NOMO-1 (cell line): Measurements from ENCODE around the gene MAJIN.
A peak's percentile ranks its signal among the peaks of the same experiment; 100 is the strongest.
"Not testable (repeated sequence)": the region's sequence is repeated elsewhere in the genome, so short reads cannot be mapped to it uniquely, and the experiment has no call there.

Experiments used
- DNase-seq, 2 experiments: peaks; one replicate each; lab custom pipeline; 2025; ENCODE audit not compliant: unreplicated experiment in 2 of 2; lab: John Stamatoyannopoulos, UW

MAJIN gene, protein sequence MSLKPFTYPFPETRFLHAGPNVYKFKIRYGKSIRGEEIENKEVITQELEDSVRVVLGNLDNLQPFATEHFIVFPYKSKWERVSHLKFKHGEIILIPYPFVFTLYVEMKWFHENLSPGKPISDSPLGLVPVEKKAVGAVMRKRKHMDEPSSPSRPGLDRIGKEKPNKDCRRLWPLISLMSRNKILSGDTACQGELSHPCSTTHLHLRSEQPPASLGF

DNA sequence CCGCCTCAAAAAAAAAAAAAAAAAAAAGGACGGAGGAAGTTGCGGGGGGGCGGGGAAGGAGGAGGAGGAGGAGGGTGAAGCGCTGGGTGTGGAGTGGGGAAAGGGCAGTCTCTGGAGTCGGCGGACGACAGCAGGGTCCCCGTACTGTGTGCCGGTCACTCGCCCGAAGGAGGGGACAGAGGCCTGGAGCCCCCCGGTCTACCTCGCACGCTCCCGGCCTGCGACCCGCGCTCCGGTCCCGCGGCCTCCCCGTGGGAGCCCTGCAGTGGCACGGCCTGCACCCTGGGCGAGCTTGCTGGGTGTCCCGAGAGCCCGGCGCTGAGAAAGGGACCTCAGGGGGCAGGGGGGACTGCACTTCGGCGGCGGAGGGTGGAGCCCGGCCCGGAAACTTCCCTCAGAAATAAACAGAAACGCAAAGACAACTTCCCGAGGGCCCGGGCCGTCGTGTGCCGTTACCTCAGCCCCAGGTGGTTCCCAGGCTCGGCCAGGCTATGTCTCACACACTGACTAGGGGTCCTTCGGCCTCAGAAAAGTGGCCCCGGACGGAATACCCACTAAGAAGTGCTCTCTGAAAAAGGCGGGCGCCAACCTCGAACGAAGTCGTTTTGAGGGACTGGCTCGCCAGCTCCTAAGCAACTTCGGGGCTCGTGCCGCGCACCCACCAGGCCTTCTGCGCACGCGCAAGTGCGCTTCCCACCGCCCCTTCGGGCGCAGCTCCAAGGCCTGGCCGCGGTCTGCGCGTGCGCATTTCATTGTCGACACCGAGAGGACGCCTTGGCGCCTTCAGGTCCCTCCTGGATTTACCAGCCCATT lies at the start of gene MAJIN:
MAJIN (minus strand) TSS at position 688 of the 813 bp plus-strand sequence. CDS start 12,703 bp downstream, outside the sequence.
- peak; percentile 7 to 18 for DNase-seq

DNA sequence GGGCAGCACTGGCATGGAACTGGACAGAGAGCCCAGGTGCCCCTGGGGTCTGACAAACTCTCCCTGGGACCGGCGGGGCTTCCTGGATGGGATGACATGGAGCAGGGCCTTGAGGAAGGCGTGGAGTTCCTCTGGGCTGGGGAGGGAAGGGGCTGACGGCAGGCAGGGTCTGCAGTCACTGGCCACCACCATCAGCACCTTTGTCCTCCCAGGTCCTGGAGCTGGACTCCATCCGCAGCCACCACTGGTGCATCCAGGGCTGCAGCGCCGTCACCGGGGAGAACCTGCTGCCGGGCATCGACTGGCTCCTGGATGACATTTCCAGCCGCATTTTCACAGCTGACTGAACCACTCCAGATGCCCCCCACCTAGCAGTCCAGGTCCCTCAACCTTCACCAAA lies 49.6 kb upstream of the MAJIN start:
- no peak for DNase-seq

GRCh38 chr11:65021003-65021402 lies 49.1 kb upstream of the MAJIN start:
- DNase-seq: no peak

DNA sequence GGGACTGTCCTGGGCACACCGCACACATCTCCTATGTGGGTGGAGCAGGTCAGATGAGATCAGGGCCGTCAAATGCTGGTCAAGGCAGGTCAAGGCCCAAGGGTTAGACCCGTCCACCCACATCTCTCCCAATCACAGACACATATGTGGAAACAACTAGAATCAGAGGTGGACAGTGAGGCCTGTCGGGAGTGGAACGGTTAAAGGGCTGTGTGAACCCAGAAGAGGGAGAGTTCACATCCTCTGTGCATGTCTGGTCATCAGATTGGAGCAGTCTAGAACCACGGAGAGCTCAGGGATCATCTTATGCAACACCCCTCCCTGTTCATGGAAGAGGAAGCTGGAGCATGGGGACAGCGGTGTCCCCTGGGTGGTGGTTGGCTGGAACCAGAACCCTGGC lies 47.9 kb upstream of the MAJIN start:
- DNase-seq: no peak

DNA sequence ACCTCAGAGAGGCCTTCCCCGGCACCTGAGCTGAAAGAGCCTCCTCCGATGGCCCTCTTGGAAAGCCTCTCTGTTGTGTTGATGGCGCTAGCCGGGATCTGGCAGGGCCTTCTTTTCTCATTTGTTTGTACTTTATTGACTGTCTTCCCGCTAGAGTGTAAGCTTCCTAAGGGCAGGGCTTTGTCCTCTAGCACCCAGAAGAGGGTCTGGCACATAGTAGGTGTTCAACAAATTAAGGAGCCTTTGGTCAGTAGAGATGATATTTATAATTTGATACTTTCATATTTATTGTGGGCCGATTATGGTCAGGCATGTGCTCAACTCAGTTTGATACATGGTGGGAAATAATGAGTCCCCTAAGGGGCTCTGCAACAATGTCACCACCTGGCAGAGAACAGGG lies 46.0 kb upstream of the MAJIN start:
- DNase-seq: no peak

DNA sequence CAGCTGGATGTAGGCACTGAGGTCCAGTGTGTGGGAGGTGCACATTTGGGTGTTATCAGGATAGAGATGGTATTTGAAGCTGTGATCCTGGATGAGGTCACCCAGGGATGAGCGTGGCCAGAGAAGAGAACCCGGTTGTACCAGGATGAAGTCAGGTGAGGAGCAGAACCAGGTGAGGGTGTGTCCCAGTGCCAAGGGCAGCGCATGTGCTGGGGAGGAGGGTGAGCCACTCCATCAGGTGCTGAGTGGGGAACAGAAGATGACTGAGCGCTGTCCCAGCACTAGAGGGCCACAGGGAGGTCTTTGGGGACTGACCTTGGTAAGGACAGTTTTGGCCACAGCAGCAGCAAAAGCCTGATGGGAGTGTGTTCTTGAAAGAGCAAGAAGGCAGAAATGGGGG lies 44.8 kb upstream of the MAJIN start:
- no peak for DNase-seq

GRCh38 chr11:65014726-65015227 lies 42.9 kb upstream of the MAJIN start:
- no peak for DNase-seq

- peak; percentile 81 to 84 for DNase-seq
These were observed 42.2 kb upstream of the MAJIN start, which contains the start of gene ARL2 for GRCh38 chr11:65013888-65014725. Gene ARL2 (plus strand): TSS chr11:65014160. CDS start chr11:65014208, 48 bp downstream.

GRCh38 chr11:65013130-65013887 lies 41.4 kb upstream of the MAJIN start:
- DNase-seq: peak; percentile 88 to 95

- DNase-seq: no peak
These were observed 37.0 kb upstream of the MAJIN start for GRCh38 chr11:65008873-65009272.

DNA sequence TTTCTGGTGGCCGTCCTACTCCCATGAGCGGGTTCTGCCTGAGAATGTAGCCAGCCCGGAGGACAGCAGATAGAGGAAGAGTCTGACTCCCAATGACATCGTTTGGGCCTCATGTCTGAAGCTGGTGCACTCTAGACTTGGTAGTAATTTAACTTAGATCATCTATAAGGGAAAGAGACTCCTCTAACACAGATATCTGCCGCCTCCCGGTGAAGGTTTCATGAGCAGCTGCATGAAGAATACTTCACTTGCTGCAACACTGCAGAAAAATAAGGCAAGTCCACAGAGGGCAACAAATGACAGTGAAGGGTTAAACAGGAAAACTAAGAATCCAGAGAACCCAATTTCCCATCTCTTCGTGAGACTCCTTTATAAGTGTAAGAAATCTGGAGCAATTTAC lies 36.1 kb upstream of the MAJIN start:
- no peak for DNase-seq

GRCh38 chr11:65003968-65004367 lies 32.1 kb upstream of the MAJIN start:
- not testable (repeated sequence) for DNase-seq

DNA sequence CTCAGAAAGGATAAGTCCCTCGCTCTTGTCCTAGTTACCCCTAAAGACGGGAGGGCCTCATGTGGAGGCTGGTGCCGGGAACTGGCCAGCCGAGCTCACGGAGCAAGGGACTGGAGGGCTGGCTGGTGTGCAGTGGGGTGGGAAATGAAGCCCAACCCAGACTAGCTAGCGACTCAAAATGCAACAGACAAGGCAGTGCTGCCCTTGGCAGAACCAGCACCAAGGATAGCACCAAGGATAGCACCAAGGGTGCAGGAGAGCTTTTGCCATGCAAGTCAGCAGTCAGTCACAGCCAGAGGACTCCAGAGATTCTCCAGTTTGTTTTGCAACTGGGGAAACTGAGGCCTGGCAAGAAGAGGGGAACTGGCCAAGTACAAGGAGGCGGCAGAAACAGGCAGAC lies 31.4 kb upstream of the MAJIN start:
- DNase-seq: no peak

DNA sequence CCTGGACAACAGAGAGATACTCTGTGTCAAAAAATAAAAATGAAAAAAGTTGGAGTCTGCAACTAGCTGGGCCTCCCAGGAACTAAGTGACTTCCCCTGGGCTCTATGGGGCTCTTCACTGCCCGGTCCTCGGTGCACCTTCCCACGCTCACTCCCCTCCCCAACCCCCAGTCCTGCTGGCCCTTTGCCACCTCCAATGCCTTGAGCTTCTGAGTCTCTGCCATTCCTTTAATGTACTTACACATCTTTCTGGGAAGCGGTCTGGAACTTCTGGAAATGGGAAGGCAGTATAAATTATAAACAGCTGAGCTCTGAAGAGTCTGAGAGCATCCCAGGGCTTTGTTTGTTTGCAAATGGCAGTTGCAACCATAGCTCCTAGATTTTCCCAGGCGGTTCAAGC lies 30.8 kb upstream of the MAJIN start:
- no peak for DNase-seq

GRCh38 chr11:64999478-64999877 lies 27.6 kb upstream of the MAJIN start:
- DNase-seq: no peak

DNA sequence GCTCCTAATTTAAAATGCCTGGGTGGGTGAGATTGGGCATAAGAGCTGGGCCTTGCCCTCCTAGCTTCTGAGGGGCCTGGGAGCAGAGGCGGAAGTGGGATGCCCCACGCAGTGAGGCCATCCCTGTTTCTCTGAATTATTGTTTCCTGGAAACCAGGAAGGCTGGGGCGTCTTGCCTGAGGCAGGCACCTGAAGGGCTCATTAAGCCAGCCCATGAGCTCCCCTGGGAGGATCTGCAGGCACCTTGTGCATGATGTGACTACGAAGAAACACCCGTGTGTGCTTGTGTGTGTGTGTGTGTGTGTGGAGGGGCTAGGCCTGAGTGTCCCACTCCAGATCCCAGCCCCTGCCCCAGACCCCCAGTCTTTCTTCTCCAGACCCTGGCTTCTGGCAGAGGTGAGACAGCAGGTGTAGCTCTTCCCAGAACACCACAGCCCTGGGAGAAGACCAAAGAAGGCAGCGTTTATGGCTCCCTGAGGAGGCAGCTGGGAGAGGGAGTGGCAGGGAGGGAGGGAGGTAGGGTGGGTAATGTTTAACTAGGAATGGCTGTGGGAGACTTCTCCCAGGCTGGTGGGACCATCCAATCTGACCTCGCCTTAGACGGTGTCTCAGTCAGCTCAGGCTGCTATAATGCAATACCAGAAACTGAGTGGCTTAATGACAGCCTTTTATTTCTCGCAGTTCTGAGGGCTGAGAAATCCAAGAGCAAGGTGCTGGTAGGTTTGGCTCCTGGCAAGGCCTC lies 27.0 kb upstream of the MAJIN start:
- DNase-seq: no peak

GRCh38 chr11:64998141-64998540 lies 26.2 kb upstream of the MAJIN start:
- DNase-seq: no peak

- DNase-seq: peak; percentile 56 to 66
These were observed 24.9 kb upstream of the MAJIN start, which contains the start of gene BATF2 for GRCh38 chr11:64996710-64997380. Gene BATF2 (minus strand): TSS chr11:64996971. CDS start chr11:64996914, 57 bp downstream.

DNA sequence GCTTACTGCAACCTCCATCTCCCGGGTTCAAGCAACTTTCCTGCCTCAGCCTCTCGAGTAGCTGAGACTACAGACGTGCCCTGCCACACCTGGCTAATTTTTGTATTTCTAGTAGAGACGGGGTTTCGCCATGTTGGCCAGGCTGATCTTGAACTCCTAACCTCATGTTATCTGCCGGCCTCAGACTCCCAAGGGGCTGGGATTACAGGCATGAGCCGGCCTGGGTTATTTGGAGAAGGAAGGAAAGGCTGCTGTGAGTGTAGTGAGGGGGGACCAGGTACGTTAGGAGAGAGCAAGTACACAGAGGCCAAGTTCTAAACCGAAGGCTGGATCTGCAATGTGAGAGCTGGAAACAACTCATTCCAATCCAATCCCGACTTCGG lies 24.4 kb upstream of the MAJIN start:
- no peak for DNase-seq
